IMR-90 (cell line): ENCODE data around the gene ADGRV1. TPM values are rescaled to one million over a fixed set of nuclear protein-coding genes. Genes with fewer than 3 reads are reported as not detected.
A peak's percentile ranks its signal among the peaks of the same experiment; 100 is the strongest.

Experiments
- ATAC-seq: fragments of 200-7000 bp; cut with Tn5 transposase; 2 replicates; pipeline ENCODE4 v1.9.1; 2020; ENCODE audit warnings: low read depth, mild to moderate bottlenecking, moderate library complexity
- BruUV-seq: library from RNA; stranded (reverse); fragments of 400-500 nt; replicated peaks from 2 replicates; lab custom pipeline; 2021; lab: Mats Ljungman, UMichigan
- CTCF ChIA-PET: fragments of 300-600 bp; formaldehyde crosslinking; extraction: SDS; loops from one replicate; lab custom pipeline; 2021; ENCODE audit warnings: antibody characterized with exemption; lab: Yijun Ruan, JAX
- POLR2A ChIA-PET: fragments of 300-600 bp; sonication (Branson Sonifier 250); formaldehyde crosslinking; loops from one replicate; lab custom pipeline; 2022; ENCODE audit warnings: antibody characterized with exemption; ENCODE audit not compliant: unreplicated experiment; lab: Charles Lee
- DNase-seq: peaks from one replicate; pipeline ENCODE4 v3.0.0; 2013
- H2AFZ ChIP-seq: replicated peaks from 2 replicates; pipeline ENCODE3; 2013; ENCODE audit warnings: low read length, mild to moderate bottlenecking; ENCODE audit not compliant: poor library complexity
- H2AK5ac ChIP-seq: 2 replicates; pipeline ENCODE4 v1.6.1; 2013; ENCODE audit warnings: low read depth, low read length, inconsistent platforms
- H2AK9ac ChIP-seq: replicated peaks from 2 replicates; pipeline ENCODE3; 2013; ENCODE audit warnings: mild to moderate bottlenecking, low read depth, low read length, moderate library complexity; ENCODE audit not compliant: poor library complexity
- H2BK120ac ChIP-seq: 2 replicates; pipeline ENCODE4 v1.6.1; 2013; ENCODE audit warnings: low read depth, low read length, inconsistent platforms
- H2BK15ac ChIP-seq: 3 replicates; pipeline ENCODE4 v1.6.1; 2013; ENCODE audit warnings: low read depth, low read length, inconsistent platforms
- H2BK20ac ChIP-seq: 2 replicates; pipeline ENCODE4 v1.6.1; 2013; ENCODE audit warnings: low read depth, mild to moderate bottlenecking, inconsistent platforms, low read length, moderate library complexity
- H2BK5ac ChIP-seq: 2 replicates; pipeline ENCODE4 v1.6.1; 2013; ENCODE audit warnings: mild to moderate bottlenecking, low read depth, low read length, inconsistent platforms; ENCODE audit not compliant: poor library complexity, severe bottlenecking
- H3K14ac ChIP-seq: replicated peaks from 2 replicates; pipeline ENCODE4 v1.6.1; 2013; ENCODE audit warnings: low read depth, low read length, inconsistent platforms
- H3K18ac ChIP-seq: 2 replicates; pipeline ENCODE4 v1.6.1; 2013; ENCODE audit warnings: low read depth, low read length, control low read depth
- H3K23ac ChIP-seq: 2 replicates; pipeline ENCODE4 v1.6.1; 2013; ENCODE audit warnings: low read depth, low read length, inconsistent platforms
- H3K27ac ChIP-seq: 2 replicates; pipeline ENCODE4 v1.5.1; 2013; ENCODE audit warnings: mild to moderate bottlenecking, control low read depth, low read length; ENCODE audit not compliant: insufficient read depth
- H3K27me3 ChIP-seq: 2 replicates; pipeline ENCODE4 v1.6.1; 2013; ENCODE audit warnings: low read length; ENCODE audit not compliant: control insufficient read depth, insufficient read depth
- H3K36me3 ChIP-seq: 2 replicates; pipeline ENCODE4 v1.6.1; 2013; ENCODE audit warnings: low read length, mixed read lengths; ENCODE audit not compliant: control insufficient read depth, insufficient read depth
- H3K4ac ChIP-seq: 2 replicates; pipeline ENCODE4 v1.6.1; 2013; ENCODE audit warnings: low read depth, low read length, inconsistent platforms
- H3K4me1 ChIP-seq: 2 replicates; pipeline ENCODE4 v1.6.1; 2013; ENCODE audit warnings: low read length, mixed read lengths; ENCODE audit not compliant: control insufficient read depth, insufficient read depth
- H3K4me2 ChIP-seq: 2 replicates; pipeline ENCODE4 v1.6.1; 2013; ENCODE audit warnings: low read depth, mild to moderate bottlenecking, control low read depth, low read length, moderate library complexity
- H3K4me3 ChIP-seq: 2 replicates; pipeline ENCODE4 v1.5.1; 2013; ENCODE audit warnings: low read depth, mild to moderate bottlenecking, control low read depth, low read length, moderate library complexity; ENCODE audit not compliant: insufficient read depth
- H3K56ac ChIP-seq: 2 replicates; pipeline ENCODE4 v1.6.1; 2013; ENCODE audit warnings: low read length, inconsistent platforms; ENCODE audit not compliant: insufficient read depth; ENCODE audit errors: extremely low read depth
- H3K79me1 ChIP-seq, 2 experiments: 2 replicates each; pipeline ENCODE4 v1.6.1; 2013; ENCODE audit warnings: low read length in 2 of 2, inconsistent platforms in 1 of 2, low read depth in 1 of 2
- H3K9ac ChIP-seq: 2 replicates; pipeline ENCODE4 v1.6.1; 2013; ENCODE audit warnings: low read depth, low read length, control low read depth
- H3K9me1 ChIP-seq: 2 replicates; pipeline ENCODE4 v1.6.1; 2013; ENCODE audit warnings: low read length, inconsistent platforms; ENCODE audit not compliant: insufficient read depth
- H3K9me3 ChIP-seq: 2 replicates; pipeline ENCODE4 v1.6.1; 2013; ENCODE audit warnings: low read length; ENCODE audit not compliant: control insufficient read depth, insufficient read depth
- H4K20me1 ChIP-seq: 2 replicates; pipeline ENCODE4 v1.6.1; 2013; ENCODE audit warnings: low read length, inconsistent platforms; ENCODE audit not compliant: insufficient read depth
- H4K5ac ChIP-seq: 2 replicates; pipeline ENCODE4 v1.6.1; 2013; ENCODE audit warnings: mild to moderate bottlenecking, low read depth, low read length, control low read depth
- H4K8ac ChIP-seq, 2 experiments: 2 replicates each; pipeline ENCODE4 v1.6.1; 2013; ENCODE audit warnings: low read depth in 2 of 2, low read length in 2 of 2, control low read depth in 1 of 2, inconsistent platforms in 1 of 2
- H4K91ac ChIP-seq: 2 replicates; pipeline ENCODE4 v1.6.1; 2013; ENCODE audit warnings: low read depth, low read length, inconsistent platforms; ENCODE audit not compliant: insufficient read depth
- CEBPB ChIP-seq: IDR thresholded peaks from 2 replicates; pipeline ENCODE4 v1.6.1; 2012; ENCODE audit warnings: low read depth, low read length, improper control_type of control experiment
- RAD21 ChIP-seq: IDR thresholded peaks from 2 replicates; pipeline ENCODE4 v1.6.1; 2012; ENCODE audit warnings: low read length, improper control_type of control experiment
- WGBS, 2 experiments: methylation state at CpG; one replicate each; pipeline versions ENCODE4 v1.1.5 to v1.1.7; 2013; ENCODE audit warnings: missing lambda C conversion rate in 2 of 2; ENCODE audit not compliant: insufficient read length in 1 of 2; ENCODE audit errors: extremely low coverage in 2 of 2; 5-methylcytosine and 5-hydroxymethylcytosine counted together
- dilution Hi-C: fragments of 300-500 bp; cut with HindIII; formaldehyde crosslinking; loops from one replicate; pipeline ENCODE4 v1.14.3; 2018; ENCODE audit warnings: low sequenced_read_pairs; ENCODE audit not compliant: unreplicated experiment
- in situ Hi-C: fragments of 300-500 bp; cut with MboI; formaldehyde crosslinking; loops from 3 replicates; pipeline ENCODE4 v1.14.3; 2019; ENCODE audit warnings: low sequenced_read_pairs, inconsistent platforms, mixed read lengths
- intact Hi-C: fragments of 100-400 bp; cut with micrococcal nuclease; formaldehyde crosslinking; loops from 2 replicates; pipeline ENCODE4 v1.10.0; 2022
- polyA plus RNA-seq, 3 experiments: library from polyadenylated mRNA; depleted of rRNA; stranded (reverse); fragments of >200 nt; gene quantifications; 2 replicates each; pipeline ENCODE4 v1.2.3, GENCODE V29; 2012; ENCODE audit warnings: low replicate concordance in 1 of 3
- total RNA-seq: library from RNA; depleted of rRNA; stranded (reverse); fragments of >200 nt; gene quantifications from 2 replicates; pipeline ENCODE4 v1.2.3, GENCODE V29; 2012

ADGRV1 gene
- total and polyA plus RNA-seq, 2 of the 4 experiments (the other 2 are of a cell fraction): under 0.01 TPM; not detected in 1

GRCh38 chr5:90868799-90869198, 310.2 kb downstream of the ADGRV1 start:
- no peaks in the 10 kb centered on the region for H4K20me1 ChIP-seq
- H2BK20ac ChIP-seq: no peak overlapping the region
- no peaks in the 10 kb centered on the region for H3K27me3 ChIP-seq
- H3K4me1 ChIP-seq: no peaks in the 10 kb centered on the region; the same call in 1 of the 2 replicates
- no peak overlapping the region for H3K23ac ChIP-seq
- H4K8ac ChIP-seq: no peak overlapping the region
- no CpG with 5 or more reads among the region's 4 CpGs for WGBS, 2 experiments
- TF ChIP-seq RAD21: no peak
- peak; percentile 95 for TF ChIP-seq CEBPB
- H3K4me2 ChIP-seq: no peak overlapping the region
- H2AK9ac ChIP-seq: no peak overlapping the region
- no peak overlapping the region for H2AFZ ChIP-seq
- H3K27ac ChIP-seq: no peak overlapping the region
- in situ Hi-C loops (loop anchor here (5.0 kb wide), 2 partner anchors 229 to 549 kb away; no protein-coding TSS in a partner anchor), dilution Hi-C loops (loop anchor here (25.0 kb wide), 1 partner anchor 544 kb away; no protein-coding TSS in a partner anchor), intact Hi-C loops (loop anchor here (5.0 kb wide), 1 partner anchor 234 kb away; no protein-coding TSS in a partner anchor)
- DNase-seq (no peak), ATAC-seq (no peak)
- H3K9me3 ChIP-seq: no peaks in the 10 kb centered on the region
- H3K9ac ChIP-seq: no peak overlapping the region
- BruUV-seq: no TSS peak
- no peak overlapping the region for H3K56ac ChIP-seq
- H3K4me3 ChIP-seq: no peak overlapping the region
- no peak overlapping the region for H3K14ac ChIP-seq
- no peak overlapping the region for H4K91ac ChIP-seq
- H3K18ac ChIP-seq: no peak overlapping the region
- H3K4ac ChIP-seq: no peak overlapping the region
- no peak overlapping the region for H4K5ac ChIP-seq
- H3K9me1 ChIP-seq: no peaks in the 10 kb centered on the region
- no peak overlapping the region for H2BK120ac ChIP-seq
- no peak overlapping the region for H2AK5ac ChIP-seq
- no peaks in the 10 kb centered on the region for H3K79me1 ChIP-seq
- ChIA-PET CTCF (no interaction called here), POLR2A (no interaction called here)
- no peak overlapping the region for H2BK15ac ChIP-seq
- no peaks in the 10 kb centered on the region for H3K36me3 ChIP-seq
- H2BK5ac ChIP-seq: no peak overlapping the region
